ENCODE results near the gene KEL.
"Not testable (repeated sequence)": the region's sequence is repeated elsewhere in the genome, so short reads cannot be mapped to it uniquely, and the experiment has no call there.

KEL gene, protein sequence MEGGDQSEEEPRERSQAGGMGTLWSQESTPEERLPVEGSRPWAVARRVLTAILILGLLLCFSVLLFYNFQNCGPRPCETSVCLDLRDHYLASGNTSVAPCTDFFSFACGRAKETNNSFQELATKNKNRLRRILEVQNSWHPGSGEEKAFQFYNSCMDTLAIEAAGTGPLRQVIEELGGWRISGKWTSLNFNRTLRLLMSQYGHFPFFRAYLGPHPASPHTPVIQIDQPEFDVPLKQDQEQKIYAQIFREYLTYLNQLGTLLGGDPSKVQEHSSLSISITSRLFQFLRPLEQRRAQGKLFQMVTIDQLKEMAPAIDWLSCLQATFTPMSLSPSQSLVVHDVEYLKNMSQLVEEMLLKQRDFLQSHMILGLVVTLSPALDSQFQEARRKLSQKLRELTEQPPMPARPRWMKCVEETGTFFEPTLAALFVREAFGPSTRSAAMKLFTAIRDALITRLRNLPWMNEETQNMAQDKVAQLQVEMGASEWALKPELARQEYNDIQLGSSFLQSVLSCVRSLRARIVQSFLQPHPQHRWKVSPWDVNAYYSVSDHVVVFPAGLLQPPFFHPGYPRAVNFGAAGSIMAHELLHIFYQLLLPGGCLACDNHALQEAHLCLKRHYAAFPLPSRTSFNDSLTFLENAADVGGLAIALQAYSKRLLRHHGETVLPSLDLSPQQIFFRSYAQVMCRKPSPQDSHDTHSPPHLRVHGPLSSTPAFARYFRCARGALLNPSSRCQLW

DNA sequence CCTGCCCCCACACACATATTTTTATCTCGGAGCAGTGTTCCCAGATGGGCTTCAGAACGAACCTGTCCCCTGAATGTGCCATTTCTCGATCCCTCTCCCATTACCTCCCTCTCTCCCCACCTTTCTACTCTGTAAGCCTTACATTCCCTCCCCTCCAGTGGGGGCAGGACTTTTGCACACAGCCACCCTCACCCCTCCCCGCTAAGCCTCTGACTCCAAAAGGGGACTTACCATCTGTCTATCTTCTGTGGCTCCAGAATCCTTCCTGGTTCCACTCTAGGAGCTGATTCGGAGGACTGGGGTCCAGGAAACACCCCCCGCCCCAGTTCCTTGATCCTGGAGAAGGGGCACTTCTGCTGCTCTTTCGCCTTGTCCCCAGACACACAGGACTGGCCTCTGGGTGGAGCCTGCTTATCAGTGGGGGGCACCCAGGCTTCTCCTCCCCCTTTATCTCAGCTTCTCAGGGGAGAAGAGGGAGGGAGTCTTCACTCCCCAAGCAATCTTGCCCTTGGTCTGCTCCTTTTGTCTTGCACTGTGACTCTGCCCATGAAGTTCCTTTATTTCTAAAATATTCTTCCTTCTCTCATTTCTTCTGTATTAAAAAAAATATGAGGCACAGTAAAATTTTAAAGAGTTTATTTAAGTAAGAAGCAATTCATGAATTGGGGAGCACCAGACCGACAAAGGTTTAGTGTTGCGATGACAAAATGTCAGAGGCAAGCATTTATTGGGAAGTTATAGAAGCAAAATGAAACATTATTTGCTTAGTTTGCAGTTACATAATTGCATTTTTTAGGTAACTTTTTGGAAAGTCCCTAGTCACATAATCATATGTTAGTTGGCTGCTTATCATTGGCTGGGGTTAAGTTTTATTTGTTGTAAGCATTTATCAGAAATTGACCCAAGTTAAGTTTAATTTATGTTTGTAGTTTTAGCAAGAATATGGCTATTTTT lies at the start of gene KEL:
KEL (minus strand) TSS at position 391 of the 954 bp plus-strand sequence; CDS start at position 234, 157 bp downstream.
- no peak for DNase-seq

DNA sequence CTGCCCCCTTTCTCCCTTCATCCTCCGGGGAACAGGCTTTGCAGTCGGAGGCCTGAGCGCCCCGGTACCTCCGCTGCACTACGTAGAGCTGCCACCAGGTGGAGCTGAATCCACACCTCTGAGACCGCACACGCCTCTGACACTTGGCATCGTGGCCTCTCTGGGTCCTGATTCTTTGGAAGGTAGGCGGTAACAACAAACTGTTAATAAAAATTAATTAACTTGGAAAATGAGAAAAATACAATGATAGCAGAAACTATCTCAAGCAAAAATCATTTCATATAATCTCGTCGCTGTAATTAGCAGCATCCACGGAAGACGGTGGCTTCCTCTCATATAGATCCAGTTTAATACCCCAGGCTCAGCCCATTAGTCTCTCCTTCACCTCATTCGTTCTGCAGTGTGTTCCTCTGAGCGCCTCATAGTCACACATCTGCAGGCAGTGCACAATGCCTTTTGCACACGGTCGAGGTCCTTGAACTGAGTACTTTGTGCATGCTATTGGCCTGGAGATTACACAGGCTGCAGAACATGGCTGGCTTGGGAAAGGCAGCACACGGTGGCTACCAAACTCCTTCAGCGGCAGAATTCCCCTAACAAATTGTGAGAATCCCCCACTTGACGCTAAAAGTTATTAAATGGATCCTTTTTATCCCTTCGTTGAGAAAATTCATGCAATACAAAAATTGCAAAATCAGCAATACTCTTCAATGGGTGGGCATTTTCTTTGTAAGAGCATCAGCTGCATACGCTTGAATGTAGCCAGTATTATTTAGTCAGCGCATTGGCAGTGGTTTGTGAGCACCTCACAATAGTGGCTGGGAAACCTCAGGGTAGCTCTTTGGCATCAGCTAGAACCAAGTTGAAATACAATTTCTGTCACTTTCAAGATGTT lies 46.1 kb upstream of the KEL start:
- peak; percentile 85 for DNase-seq

DNA sequence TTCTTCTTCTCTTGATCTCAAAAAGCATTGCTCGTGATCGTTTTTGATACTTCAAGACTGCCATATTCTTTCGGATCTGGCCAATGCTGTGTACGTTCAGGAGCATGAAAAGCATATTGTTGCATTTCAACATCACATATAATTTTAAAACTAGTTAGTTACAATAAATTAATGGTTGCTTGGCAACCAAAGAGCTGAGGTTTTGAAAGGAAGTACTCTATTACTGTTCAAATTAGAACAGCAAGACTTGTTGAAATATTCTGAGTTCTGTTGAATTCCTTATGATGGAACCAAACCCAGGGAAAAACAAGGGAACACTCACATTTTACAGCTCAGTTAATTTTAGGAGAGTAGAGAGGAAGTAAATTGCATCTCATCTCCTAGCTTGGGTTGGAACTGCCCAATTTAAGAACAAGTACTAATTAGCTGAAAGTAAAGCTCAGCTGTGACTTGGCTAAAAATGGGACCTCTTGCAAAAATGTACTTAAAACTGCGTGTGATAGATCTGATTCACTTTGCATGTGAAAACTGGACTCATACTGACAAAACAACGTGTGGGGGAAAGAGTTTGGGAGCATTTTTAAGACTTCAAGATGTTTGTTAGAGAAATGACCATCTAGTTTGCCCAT lies 43.6 kb upstream of the KEL start:
- DNase-seq, result no peak

DNA sequence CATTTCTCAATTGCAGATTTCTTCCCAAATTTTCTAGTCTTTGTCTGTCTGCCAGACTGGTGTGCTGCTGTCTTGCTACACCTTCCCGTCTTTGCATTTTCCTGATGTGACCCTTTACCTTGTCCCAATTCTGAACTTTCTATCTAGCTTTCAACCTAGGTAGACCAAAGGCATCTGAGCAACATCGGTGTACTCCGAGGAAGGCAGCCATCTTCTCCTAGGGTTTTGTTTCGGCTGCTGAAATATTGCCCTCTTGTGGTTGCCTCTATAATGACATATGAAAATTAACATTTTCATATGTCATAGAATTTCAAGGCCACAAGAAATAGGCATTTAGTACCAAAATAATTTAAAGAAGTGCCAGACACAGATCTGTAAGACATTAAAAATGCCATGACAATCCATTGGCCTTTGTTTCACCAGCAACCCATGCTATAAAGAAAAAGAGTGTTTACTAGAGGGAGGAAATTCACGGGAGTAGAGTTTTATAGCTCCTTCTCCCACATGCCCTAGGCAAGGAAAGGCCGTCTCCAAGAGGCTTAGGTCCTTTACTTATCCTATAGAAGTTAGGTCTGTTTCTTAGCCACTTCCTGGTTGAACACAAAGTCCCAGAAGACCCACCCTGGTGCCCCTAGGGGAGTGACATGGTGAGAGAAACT lies 41.4 kb upstream of the KEL start:
- no peak for DNase-seq

DNA sequence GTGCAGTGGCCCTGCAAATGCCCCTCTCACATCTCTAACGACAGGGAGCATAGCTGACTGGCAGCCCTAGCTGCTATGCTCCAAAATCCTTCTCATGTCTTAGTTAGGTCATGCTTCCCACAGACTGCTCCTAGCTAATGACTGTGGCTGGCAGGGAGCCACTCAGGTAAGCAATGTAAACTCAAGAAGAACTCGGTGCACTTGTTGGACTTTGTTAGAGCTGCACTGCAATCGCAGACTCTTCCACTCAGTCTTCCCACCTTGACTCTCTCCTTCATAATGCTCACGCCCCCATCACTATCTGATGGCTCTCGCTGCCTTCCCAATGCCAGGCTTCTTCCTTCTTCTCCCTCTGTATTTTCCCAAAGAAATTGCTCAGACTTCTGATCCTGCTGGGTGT lies 40.7 kb upstream of the KEL start:
- DNase-seq, result no peak

DNA sequence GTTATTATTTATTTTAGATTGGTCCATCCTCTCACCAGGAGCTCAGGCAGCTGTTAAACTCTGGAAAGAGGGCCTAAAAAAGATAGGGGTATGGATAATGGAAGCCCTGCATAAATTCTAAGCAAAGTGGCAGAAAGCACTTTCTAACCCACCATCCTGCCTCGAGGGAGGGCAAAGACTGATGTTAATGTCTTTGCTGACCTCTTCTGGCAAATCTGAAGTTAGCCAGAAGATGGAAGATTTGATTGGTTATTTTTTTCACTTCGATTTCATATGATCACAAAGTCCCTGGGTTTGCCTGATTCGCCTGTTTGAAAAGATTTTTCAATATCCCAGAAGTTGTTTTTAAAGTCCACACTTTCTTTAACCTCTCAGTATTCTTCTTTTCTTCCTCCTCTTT lies 39.9 kb upstream of the KEL start:
- DNase-seq, result no peak

DNA sequence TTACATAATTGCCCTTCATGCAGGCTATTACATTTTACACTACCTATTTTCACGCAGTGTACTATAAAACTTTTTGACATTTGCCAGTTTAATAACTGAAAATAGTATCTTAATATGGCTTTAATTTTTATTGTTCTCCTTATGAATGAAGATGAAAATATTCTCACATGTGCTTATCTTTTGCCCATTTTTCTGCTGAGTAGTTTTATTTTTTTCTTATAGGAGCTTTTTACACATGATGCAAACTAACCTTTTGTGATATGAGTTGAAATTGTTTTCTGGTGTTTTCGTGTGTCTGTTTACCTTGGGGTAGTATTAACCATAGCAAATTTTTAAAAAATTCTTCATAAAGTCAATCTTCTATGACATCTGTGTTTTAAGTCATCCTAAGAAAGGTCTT lies 38.5 kb upstream of the KEL start:
- no peak for DNase-seq

DNA sequence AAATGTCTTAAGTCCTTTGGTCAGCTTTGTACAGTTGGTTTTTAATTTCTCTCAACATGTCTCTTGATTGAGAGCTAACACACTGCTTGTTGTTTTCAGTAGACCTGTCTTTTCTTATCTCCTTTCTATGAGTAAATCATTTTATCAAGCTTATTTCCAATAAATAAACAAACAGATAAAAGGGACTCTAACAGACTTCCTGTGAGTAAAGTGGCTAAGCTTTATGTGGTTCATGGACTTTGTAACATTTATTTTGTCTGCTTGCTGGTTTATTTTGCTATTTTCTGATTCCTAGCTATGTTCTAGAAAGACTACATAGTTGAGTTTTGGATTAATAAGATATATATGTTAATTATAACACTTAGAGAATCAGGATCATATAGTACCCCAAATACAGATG lies 37.6 kb upstream of the KEL start:
- DNase-seq, result no peak

DNA sequence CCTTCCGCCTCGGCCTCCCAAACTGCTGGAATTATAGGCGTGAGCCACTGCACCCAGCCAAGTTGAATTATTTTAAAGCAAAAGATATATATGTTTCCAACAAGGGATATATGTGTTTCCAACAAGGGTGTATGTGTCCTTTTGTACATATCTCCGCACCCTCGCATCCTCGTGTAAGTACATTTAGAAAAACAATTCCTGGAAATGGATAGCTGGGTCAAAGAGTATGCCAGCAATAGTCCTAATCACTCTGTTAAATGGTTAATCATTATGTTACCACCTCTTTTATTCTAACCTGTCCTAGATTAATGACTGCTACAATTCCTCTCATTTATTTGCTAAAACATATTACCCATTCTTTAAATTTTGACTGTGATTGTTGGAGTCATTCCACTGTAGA lies 36.8 kb upstream of the KEL start:
- DNase-seq, result no peak

DNA sequence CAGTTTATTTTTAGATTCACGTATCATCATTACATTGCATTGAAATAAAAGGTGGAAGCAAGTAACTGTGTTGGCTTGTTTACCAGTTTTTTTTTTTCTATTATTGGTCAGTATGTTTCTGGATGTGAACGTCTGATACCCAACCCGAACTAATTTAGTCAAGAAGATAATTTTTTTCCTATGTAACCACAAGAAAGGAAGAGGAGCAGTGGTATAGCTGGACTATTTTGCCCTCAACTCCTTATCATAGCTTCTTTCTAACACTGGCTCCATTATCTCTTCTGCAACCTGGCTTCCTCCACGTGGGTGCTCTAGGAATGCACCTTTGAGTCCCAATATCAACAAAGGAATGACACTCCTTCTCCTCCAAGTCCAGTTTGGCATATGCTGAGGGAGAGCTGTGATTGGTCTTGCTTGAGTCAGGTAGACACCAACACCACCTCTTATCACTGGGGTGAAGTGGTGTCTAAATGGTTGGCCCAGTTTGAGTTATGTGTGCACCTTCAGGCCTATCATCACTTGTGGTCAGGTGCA lies 35.4 kb upstream of the KEL start:
- no peak for DNase-seq

DNA sequence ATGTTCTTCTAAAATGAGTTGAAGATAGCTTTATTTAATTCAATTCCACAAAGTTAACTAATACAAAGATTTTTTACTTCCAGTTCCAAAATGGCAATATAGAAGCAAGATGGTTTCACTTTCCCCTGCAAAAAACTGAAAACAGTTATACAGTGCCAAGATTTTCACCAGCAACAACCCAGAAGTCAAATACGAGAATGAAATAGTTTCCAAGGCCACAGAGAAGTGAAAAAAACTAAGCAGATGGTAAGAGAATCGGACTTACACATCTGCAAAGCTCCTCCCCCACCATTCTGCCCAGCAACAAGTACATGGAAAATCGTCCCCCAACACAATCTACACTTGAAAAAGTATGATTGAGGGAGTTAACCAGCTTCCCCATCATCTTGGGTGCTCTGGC lies 30.3 kb upstream of the KEL start:
- DNase-seq, result no peak

DNA sequence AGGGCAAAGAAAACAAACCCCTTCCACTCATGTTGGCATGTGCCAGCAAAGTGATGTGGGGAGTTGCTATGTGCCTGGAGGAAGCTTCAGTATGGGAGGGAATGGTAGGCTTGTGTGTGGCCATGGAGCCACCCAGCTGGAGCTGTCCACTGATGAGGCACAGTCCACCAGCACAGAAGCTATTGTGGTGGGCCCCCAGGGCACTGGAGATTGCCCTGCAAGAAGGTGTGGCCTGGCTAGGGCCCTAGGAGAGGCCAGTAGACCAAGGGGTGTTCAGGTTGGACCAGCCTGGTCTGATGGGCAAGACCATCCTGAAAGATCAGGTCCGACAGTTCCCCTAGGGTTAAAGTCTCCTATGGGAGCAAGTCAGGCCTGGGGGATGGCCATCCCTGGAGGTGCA lies 22.1 kb upstream of the KEL start:
- no peak for DNase-seq

DNA sequence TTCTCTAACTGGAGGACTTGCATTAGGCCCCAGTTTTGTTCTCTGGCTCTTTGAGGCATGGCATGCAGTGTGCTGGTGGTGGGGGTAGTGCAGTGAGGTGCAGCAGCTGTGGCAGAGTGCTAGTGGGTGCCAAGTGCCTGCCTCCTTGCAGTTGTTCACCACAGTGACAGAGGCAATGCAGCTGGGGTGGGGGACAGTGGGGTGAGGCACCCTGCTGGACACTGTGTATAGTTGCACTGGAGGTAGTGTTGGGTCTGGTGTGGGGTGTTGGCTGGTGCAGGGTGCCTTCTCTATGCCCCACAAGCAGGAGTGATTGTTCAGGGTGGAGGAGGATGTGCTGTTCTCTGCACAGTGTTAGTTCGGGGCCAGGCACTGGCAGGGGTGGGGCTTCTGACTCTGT lies 21.7 kb upstream of the KEL start:
- no peak for DNase-seq

DNA sequence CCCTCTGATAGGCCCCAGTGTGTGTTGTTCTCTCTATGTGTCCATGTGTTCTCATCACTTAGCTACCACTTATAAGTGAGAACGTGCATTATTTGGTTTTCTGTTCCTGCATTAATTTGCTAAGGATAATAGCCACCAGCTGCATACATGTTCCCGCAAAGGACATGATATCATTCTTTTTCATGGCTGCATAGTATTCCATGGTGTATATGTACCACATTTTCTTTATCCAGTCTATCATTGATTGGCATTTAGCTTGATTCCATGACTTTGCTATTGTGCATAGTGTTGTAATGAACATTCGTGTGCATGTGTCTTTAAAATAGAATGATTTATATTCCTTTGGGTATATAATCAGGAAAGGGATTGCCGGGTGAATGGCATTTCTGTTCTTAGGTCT lies 16.2 kb upstream of the KEL start:
- DNase-seq, result not testable (repeated sequence)

DNA sequence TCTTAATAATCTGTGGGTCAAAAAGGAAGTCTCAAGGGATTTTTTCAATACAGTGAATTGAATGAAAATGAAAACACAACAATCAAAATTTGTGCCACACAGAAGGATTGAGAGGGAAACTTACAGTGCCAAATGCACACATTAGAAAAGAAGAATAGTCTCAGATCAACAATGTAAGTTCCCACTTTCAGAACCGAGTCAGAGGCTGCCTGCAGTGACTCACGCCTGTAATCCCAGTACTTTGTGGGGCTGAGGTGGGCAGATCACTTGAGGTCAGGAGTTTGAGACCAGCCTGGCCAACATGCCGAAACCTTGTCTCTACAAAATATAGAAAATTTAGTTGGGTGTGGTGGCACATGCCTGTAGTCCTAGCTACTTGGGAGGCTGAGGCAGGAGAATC lies 12.5 kb upstream of the KEL start:
- no peak for DNase-seq

DNA sequence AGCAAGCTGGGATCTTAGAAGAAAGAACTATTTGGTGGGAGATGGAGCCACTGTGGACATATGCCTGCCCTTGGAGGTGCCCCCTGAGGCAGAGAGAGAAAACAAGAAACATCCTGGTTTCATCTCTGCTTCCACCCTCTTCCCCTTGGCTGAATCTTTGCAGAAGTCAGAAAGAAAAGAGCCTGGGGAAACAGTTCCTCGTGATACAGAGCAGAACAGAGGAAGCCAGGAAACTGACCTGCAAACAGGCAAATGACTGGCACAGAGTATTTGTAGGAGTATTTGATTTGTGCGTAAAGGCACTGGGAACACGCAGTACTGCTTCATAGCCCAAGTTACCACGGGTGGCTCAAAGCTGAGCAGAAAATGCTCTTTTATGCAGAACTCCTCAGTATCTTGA lies 7.0 kb upstream of the KEL start:
- DNase-seq, result no peak

DNA sequence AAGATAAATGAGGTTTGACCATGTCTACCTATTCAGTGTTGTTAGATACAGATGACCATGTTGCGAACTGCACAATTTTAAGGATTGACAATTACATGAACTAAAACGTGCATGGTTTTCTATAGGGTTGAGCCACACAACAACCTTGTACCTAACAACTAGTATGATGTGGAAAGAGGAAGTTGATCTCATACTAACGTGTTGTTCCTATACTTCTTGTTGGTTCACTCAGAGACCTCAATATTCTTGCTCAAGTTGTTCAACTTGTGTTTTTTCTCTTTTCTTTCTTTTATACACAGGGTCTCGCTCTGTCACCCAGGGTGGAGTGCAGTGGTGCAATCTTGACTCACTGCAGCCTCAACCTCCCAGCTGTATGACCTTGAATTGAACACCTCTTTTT lies 6.1 kb upstream of the KEL start:
- DNase-seq, result no peak

DNA sequence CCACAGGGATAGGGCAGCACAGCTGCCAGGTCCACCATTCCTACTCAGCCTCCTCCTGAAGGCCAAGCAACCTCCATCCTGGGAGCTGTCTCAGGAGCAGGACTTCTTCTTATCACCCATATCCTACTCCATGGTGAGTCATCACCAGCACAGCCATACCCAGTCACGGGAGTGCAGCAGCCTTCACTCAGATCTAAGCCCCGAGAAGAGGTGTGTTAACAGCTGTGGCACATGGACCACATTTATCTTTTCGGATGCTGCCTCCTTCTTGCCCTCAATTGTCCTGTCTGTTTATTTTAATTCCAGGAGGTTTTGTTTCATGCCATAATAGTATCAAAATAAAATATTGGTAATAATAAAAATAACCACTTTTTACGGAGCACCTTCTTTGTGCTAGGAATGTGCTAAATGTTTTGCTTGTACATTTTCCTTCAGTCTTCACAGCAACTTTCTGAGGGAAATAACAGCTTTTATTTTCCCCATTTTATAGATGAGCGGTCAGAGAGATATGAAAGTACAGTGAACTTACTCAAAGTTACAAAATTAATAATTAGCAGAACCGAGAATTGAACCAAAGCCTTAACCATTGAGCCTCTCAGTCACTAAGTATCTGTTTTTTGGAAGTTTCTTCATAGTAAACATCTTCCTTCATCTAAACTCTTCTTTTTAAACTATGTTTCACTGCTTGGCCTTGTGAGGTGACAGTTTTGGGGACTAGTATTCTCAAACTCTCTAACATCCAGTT lies 2.5 kb upstream of the KEL start:
- no peak for DNase-seq

DNA sequence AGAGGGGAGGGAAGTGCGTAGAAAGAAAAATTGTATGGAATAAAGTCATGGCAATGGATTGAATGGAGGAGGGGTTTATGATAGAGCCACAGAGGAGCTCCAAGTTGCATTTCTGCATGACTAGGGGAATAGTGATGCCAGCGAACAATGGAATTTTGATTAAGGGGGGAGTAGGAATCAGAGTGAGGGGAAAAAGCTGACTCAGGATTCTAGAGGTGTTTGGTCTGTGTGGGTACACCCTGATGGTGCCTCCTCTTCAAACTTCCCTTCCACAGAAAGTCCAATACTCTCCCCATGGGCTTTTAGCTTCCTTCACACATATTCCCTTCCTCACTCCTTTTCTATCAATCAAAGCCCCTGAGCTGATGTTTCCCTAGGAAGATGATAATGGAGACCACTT lies 1.8 kb upstream of the KEL start:
- DNase-seq, result no peak

DNA sequence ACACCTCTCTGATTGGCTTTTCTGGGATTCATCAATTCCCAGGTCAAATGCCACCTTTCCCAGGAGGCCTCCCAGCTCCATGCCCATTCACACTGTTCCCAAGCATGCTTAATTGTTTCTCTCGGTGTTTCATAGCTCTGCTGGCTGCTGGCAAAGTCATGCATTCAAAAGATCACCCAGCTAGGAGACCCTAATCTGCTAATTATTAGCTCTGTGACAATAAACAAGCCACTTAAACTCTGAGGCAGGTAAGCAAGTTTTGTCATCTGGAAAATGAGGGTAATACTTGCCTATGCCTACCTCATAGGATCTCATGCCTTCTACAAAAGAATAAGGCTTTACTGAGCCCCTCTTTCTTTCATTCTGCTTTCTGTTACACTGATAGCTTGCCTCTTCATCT lies 828 bp upstream of the KEL start:
- DNase-seq, result no peak

All from activated CD8-positive, alpha-beta memory T cell treated with anti-CD3 and anti-CD28 coated beads, Interleukin-2, amount 50 U/mL, for 4 hours (primary cell).